Mammary epithelial cell (primary cell): ENCODE measurements around the gene ATP6V0E1.

Experiments
- CTCF ChIP-seq, 2 donors: IDR thresholded peaks in 1 of 2; conservative IDR thresholded peaks in 1 of 2; 2 replicates each; pipeline ENCODE4 v1.5.1; 2011 to 2012; ENCODE audit warnings: inconsistent platforms in 2 of 2, low read length in 2 of 2, mild to moderate bottlenecking in 2 of 2, control low read depth in 1 of 2, low read depth in 1 of 2; ENCODE audit not compliant: insufficient read depth in 1 of 2; ENCODE audit errors: extremely low read depth in 1 of 2
- EZH2 ChIP-seq: IDR thresholded peaks from 2 replicates; pipeline ENCODE4 v1.6.1; 2012; ENCODE audit warnings: low read length, inconsistent platforms, borderline replicate concordance

- no peak for TF ChIP-seq CTCF (conservative IDR thresholded peaks at IDR 0.05 in 1 of 2, IDR thresholded peaks at IDR 0.05 in 1 of 2; ENCODE audit: extremely low read depth in 1 of 2, insufficient read depth in 1 of 2, low read depth in 1 of 2, low read length in 2 of 2)
- no peak for TF ChIP-seq EZH2
Observed at GRCh38 chr5:172957458-172957857, 26.1 kb upstream of the ATP6V0E1 start.
